ENCODE results near the gene CHRD. TPM values are rescaled to one million over a fixed set of nuclear protein-coding genes. Genes with fewer than 3 reads are reported as not detected.
"Not testable (repeated sequence)": the region's sequence is repeated elsewhere in the genome, so short reads cannot be mapped to it uniquely, and the experiment has no call there.

Gene CHRD
- total RNA-seq, 2 experiments from 2014 or later = not detected

DNA sequence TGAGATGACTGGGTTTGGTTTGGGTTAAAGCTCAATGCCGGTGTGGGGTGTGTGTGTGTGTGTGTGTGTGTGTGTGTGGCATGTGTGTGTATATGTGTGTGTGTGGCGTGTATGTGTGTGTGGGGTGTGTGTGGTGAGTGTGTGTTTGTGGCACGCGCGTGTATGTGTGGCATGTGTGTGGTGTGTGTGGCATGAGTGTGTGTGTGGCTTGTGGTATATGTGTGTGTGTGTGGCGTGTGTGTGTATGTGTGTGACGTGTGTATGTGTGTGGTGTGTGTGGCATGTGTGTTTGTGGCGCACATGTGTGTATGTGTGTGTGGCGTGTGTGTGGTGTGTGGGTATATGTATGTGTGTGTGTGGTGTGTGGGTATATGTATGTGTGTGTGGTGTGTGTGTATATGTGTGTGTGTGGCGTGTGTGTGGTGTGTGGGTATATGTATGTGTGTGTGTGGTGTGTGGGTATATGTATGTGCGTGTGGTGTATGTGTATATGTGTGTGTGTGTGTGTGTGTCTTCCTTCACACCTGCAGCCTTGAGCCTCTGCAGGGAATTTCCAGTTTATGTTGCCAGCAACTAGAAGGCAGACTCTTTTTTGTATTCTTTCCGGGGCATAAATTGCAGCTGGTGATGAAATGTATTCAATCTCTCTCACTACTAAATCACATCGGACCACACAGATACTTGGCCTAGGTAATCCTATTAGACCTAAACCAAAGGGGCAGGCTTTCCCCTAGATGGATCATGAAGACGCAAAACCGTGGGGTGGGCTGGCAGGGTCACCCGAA, 34.8 kb downstream of the CHRD start:
- DNase-seq = no peak
- POLR2A ChIA-PET = no interaction called here
- Mint-ChIP-seq H3K27ac (no peak overlapping the region), H3K4me3 (no peak overlapping the region), H3K27me3 (ENCODE audit: low read depth) (no peaks in the 10 kb centered on the region), H3K9me3 (ENCODE audit: insufficient read depth) (no peaks in the 10 kb centered on the region), H3K36me3 (ENCODE audit: low read depth) (no peaks in the 10 kb centered on the region), H3K4me1 (ENCODE audit: low read depth) (no peaks in the 10 kb centered on the region)
- CTCF ChIA-PET = interaction anchor here (1.4 to 3.5 kb wide), 3 partner anchors 43 to 127 kb away, joined by 4 to 17 read pairs (median 4); no protein-coding TSS in a partner anchor
- no peak for ATAC-seq

DNA sequence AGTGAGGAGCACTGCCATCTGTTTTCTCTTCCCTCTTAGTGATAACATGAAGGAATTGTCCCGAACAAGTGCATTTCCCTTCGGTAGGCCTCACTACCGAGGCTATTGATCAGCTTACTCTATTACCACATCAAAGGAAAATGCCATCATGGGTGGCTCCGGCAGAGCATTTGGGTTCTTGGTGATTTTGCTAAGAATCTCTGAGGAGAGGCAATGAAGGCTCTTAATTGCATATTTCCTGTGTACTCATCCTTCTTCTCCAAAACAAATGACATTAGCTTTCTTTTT, 35.3 kb downstream of the CHRD start:
- Mint-ChIP-seq H3K4me1 (ENCODE audit: low read depth) (no peaks in the 10 kb centered on the region), H3K4me3 (no peak overlapping the region), H3K36me3 (ENCODE audit: low read depth) (no peaks in the 10 kb centered on the region), H3K27ac (no peak overlapping the region), H3K27me3 (ENCODE audit: low read depth) (no peaks in the 10 kb centered on the region), H3K9me3 (ENCODE audit: insufficient read depth) (no peaks in the 10 kb centered on the region)
- POLR2A ChIA-PET = no interaction called here
- no peak for ATAC-seq
- no peak for DNase-seq
- CTCF ChIA-PET = interaction anchor here (1.6 to 3.5 kb wide), 2 partner anchors 44 to 127 kb away, joined by 4 to 17 read pairs; no protein-coding TSS in a partner anchor

DNA sequence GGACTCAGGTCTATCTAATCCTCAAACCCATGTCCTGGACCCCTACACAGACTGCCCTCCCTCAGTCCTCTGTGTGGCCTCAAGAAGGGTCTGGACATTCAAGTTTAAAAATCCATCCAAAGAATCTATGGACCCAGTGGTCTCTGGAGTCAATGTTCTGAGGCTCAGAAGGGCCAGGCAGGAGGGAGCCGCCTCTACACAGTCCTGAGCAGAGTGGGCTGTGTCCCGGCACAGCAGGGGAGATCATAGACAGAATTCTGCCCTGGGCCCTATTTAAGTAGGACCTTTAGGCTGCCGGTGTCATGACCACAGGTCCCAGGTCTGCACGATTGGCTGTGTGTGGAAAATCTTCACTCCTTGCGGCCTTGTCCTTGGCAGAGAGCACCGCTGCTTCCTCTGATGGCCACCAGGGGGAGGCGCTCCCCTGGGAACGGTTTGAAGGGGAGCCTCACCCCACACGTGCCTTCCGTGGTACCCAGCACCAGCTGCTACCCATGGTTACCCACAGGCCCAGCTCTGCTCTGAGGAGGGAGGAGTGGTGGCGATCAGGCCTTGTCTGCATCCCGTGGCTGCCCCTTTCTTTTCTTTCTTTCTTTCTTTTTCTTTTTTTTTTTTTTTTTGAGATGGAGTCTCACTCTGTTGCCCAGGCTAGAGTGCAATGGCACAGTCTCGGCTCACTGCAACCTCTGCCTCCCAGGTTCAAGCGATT, 37.9 kb downstream of the CHRD start:
- ATAC-seq (peak; percentile 97), DNase-seq (peak; percentile 75)
- CTCF ChIA-PET = interaction anchor here (0.6 to 3.5 kb wide), 8 partner anchors 46 to 325 kb away, joined by 3 to 17 read pairs (median 3); partner anchors contain the start of gene EPHB3
- Mint-ChIP-seq H3K9me3 (ENCODE audit: insufficient read depth) (no peaks in the 10 kb centered on the region), H3K4me3 (no peak overlapping the region), H3K27me3 (ENCODE audit: low read depth) (peaks cover 1% of the 10 kb centered on the region), H3K36me3 (ENCODE audit: low read depth) (no peaks in the 10 kb centered on the region), H3K27ac (no peak overlapping the region), H3K4me1 (ENCODE audit: low read depth) (no peaks in the 10 kb centered on the region)
- POLR2A ChIA-PET = no interaction called here

DNA sequence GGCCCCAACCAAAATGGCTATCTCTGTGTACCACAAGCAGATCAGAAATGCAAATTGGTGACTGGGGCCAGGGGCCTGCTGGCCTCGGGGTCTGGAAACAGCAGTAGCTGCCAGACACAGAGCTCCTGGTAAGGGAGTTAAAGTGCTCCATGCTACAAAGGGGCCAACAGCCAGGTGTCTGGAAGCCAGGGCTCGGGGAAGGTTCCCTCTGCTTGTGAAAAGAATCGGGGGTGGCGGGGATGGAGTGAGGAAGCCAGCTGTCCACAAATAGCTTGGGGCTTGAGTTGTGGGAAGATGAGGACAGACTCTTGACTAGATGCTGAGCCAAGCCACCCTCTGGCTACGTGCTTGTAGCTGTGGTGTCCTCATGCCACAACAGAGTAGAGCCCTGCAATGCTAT, 39.3 kb downstream of the CHRD start:
- peaks cover 3% of the 10 kb centered on the region for H3K27me3 Mint-ChIP-seq (ENCODE audit: low read depth)
- no peaks in the 10 kb centered on the region for H3K36me3 Mint-ChIP-seq (ENCODE audit: low read depth)
- no peak for ATAC-seq
- H3K4me1 Mint-ChIP-seq (ENCODE audit: low read depth) = no peaks in the 10 kb centered on the region
- ChIA-PET POLR2A (no interaction called here), CTCF (interaction anchor here (1.0 to 2.0 kb wide), 4 partner anchors 18 to 122 kb away, joined by 3 to 10 read pairs (median 5); no protein-coding TSS in a partner anchor)
- H3K9me3 Mint-ChIP-seq (ENCODE audit: insufficient read depth) = no peaks in the 10 kb centered on the region
- no peak for DNase-seq
- H3K4me3 Mint-ChIP-seq = no peak overlapping the region
- no peak overlapping the region for H3K27ac Mint-ChIP-seq

DNA sequence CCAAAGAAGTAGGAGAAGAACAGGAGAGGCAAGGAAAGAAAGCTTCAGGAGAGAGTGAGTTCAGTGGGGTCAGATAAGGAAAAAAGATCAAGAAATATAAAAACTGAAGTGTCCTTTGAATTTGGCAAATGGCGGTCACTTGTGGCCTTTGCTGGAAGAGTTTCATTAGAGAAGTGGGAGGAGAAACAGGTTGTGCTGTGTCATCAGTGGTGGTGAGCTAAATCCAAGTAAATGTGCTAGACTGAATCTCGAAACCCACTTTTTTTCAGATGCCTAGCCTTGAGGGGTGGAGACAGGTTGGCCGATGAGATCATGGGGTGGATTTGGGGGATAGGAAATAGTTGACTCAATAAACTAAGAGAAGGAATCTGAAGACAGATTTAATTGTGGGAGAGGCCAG, 43.7 kb downstream of the CHRD start:
- no peaks in the 10 kb centered on the region for H3K4me1 Mint-ChIP-seq (ENCODE audit: low read depth)
- ChIA-PET CTCF (interaction anchor here (0.6 kb wide), 1 partner anchor 52 kb away, joined by 3 read pairs; no protein-coding TSS in a partner anchor), POLR2A (interaction anchor here (0.5 kb wide), 1 partner anchor 344 kb away, joined by 3 read pairs; no protein-coding TSS in a partner anchor)
- no peaks in the 10 kb centered on the region for H3K36me3 Mint-ChIP-seq (ENCODE audit: low read depth)
- no peaks in the 10 kb centered on the region for H3K9me3 Mint-ChIP-seq (ENCODE audit: insufficient read depth)
- H3K4me3 Mint-ChIP-seq = no peak overlapping the region
- DNase-seq (no peak), ATAC-seq (no peak)
- no peak overlapping the region for H3K27ac Mint-ChIP-seq
- H3K27me3 Mint-ChIP-seq (ENCODE audit: low read depth) = peaks cover 3% of the 10 kb centered on the region

DNA sequence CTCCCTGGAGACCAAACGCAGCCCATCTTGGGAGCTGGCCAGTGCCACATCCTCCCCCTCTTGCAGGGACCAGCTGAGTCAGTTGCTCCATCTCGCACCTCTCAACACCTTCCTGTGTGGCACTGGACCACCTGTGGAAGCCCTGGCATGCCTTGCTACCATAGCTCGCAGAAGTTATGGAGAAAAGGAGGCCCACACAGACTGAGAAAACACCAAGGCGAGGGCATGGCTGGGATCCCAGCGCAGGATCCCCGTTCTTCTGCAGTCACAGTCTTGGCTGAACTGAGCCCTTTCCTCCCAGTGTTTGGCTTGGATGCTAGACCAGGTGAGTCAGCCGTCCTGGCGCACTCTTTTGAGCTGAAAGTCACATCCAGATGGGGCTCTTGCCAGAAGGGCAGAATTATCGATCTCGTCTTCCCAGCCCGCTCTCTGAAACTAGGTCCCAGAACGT, 46.9 kb downstream of the CHRD start:
- H3K9me3 Mint-ChIP-seq (ENCODE audit: insufficient read depth) = no peaks in the 10 kb centered on the region
- ChIA-PET POLR2A (no interaction called here), CTCF (interaction anchor here (0.6 kb wide), 1 partner anchor 22 kb away, joined by 3 read pairs; no protein-coding TSS in a partner anchor)
- no peak for DNase-seq
- H3K36me3 Mint-ChIP-seq (ENCODE audit: low read depth) = no peaks in the 10 kb centered on the region
- H3K4me3 Mint-ChIP-seq = no peak overlapping the region
- H3K4me1 Mint-ChIP-seq (ENCODE audit: low read depth) = no peaks in the 10 kb centered on the region
- ATAC-seq = no peak
- H3K27me3 Mint-ChIP-seq (ENCODE audit: low read depth) = peaks cover 5% of the 10 kb centered on the region
- no peak overlapping the region for H3K27ac Mint-ChIP-seq

DNA sequence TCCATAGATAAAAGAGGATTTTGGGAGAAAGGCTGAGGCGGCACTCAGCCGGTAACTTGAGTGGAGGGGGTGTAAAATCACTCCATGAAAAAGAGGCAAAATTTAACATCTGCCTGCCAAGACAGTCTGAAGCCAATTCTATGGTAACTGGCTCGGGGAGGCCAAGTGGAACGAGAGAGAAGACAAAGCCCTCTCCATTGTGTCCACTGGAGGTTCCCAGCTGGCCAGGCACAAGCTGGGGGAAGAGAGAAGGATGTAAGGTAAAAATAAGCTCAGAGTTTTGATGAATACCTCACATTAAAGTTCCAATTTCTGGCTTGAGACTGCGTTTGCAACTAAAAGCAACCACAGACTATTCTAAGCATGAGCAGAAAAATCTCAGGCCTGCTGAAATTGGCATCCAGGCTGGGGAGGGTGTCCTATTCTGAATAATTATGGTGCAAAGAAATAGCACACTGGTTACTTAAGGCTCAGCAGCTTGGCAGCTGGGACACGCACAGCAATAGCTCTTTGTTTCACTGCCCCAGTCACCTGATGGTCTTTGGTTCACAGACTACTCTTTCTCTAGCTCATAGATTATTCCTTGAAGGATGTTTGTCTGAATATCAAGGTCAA, 48.8 kb downstream of the CHRD start:
- H3K36me3 Mint-ChIP-seq (ENCODE audit: low read depth) = no peaks in the 10 kb centered on the region
- H3K27ac Mint-ChIP-seq = no peak overlapping the region
- ATAC-seq (no peak), DNase-seq (no peak)
- POLR2A ChIA-PET = no interaction called here
- no peak overlapping the region for H3K4me3 Mint-ChIP-seq
- H3K27me3 Mint-ChIP-seq (ENCODE audit: low read depth) = peaks cover 4% of the 10 kb centered on the region
- H3K4me1 Mint-ChIP-seq (ENCODE audit: low read depth) = no peaks in the 10 kb centered on the region
- no peaks in the 10 kb centered on the region for H3K9me3 Mint-ChIP-seq (ENCODE audit: insufficient read depth)
- CTCF ChIA-PET = no interaction called here

DNA sequence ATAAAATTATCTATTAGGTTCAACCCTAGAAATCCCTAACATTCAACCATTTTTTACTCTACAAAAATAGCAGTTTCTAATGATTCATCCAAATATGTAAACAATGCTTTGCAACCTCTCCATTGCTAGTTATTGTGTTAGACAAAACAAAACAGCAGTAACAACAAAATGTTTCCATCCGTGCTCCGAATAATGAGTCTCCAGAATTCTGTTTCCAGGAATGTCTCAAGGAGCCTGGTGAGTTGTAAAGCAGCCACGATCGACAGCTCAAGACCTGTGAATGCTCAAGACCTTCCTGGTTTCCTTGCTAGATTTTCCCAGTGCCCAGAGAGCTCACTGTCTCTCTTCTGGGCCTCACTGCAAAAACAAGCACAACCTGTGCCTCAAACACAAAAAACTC, 49.9 kb downstream of the CHRD start:
- no peaks in the 10 kb centered on the region for H3K36me3 Mint-ChIP-seq (ENCODE audit: low read depth)

DNA sequence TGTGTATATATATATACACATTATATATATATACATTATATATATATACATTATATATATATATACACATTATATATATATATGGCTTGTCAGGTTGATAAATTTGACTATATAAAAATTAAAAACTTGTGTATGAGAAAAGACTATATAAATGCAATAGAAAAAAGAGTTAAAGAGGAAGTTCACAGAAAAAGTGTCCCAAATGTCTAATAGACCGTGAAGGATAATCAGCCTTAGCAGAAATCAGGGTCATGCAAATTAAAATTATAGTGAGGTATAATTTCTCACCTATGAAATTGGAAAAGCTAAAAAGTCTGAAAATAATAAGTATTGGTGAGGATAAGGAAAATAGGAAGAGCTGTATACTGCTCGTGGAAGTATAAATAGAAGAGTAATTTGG, 51.1 kb downstream of the CHRD start:
- Mint-ChIP-seq H3K27ac (no peak overlapping the region), H3K9me3 (ENCODE audit: insufficient read depth) (no peaks in the 10 kb centered on the region), H3K27me3 (ENCODE audit: low read depth) (peaks cover 4% of the 10 kb centered on the region), H3K4me3 (no peak overlapping the region), H3K4me1 (ENCODE audit: low read depth) (no peaks in the 10 kb centered on the region), H3K36me3 (ENCODE audit: low read depth) (no peaks in the 10 kb centered on the region)
- no peak for ATAC-seq
- POLR2A ChIA-PET = no interaction called here
- no peak for DNase-seq
- CTCF ChIA-PET = interaction anchor here (0.6 kb wide), 1 partner anchor 302 kb away, joined by 3 read pairs; no protein-coding TSS in a partner anchor

More for the DNA sequence above, 49.9 kb downstream of the CHRD start:
- ChIA-PET POLR2A (no interaction called here), CTCF (interaction anchor here (1.0 kb wide), 1 partner anchor 84 kb away, joined by 3 read pairs; no protein-coding TSS in a partner anchor)
- no peak for ATAC-seq
- H3K27ac Mint-ChIP-seq = no peak overlapping the region
- no peak overlapping the region for H3K4me3 Mint-ChIP-seq
- no peak for DNase-seq
- H3K27me3 Mint-ChIP-seq (ENCODE audit: low read depth) = peaks cover 4% of the 10 kb centered on the region
- H3K4me1 Mint-ChIP-seq (ENCODE audit: low read depth) = no peaks in the 10 kb centered on the region
- no peaks in the 10 kb centered on the region for H3K9me3 Mint-ChIP-seq (ENCODE audit: insufficient read depth)

DNA sequence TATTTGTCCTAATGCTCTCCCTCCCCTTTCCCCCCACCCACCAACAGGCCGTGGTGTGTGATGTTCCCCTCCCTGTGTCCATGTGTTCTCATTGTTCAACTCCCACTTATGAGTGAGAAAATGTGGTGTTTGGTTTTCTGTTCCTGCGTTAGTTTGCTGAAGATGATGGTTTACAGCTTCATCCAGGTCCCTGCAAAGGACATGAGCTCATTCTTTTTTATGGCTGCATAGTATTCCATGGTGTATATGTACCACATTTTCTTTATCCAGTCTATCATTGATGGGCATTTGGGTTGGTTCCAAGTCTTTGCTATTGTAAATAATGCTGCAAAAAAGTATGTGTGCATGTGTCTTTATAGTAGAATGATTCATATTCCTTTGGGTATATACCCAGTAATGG, 53.3 kb downstream of the CHRD start:
- H3K27me3 Mint-ChIP-seq (ENCODE audit: low read depth); H3K4me3 Mint-ChIP-seq; POLR2A ChIA-PET; H3K27ac Mint-ChIP-seq; H3K36me3 Mint-ChIP-seq (ENCODE audit: low read depth); H3K9me3 Mint-ChIP-seq (ENCODE audit: insufficient read depth); ATAC-seq; DNase-seq; CTCF ChIA-PET; H3K4me1 Mint-ChIP-seq (ENCODE audit: low read depth): not testable (repeated sequence)

DNA sequence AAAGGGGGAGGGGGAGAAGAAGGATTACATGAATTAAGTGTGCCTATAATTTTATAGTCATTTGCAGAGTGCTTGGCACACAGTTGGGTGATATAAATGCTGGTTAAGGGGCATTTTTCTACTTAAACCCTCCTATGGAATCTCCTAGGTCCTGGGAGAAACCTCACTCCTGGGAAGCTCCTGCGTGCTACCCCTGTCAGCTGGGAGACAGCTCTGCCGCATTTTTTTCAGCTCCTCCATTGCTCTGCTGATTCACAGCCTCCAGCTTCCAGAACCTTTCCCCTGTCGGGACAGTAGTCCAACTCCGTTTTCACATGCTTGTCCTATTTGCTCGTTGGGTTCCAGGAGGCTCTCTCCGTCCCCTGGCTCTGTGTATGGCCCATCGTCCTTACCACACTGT, 59.2 kb downstream of the CHRD start:
- CTCF ChIA-PET = no interaction called here
- Mint-ChIP-seq H3K27me3 (ENCODE audit: low read depth) (peaks cover 4% of the 10 kb centered on the region), H3K27ac (no peak overlapping the region), H3K4me1 (ENCODE audit: low read depth) (peaks cover 7% of the 10 kb centered on the region), H3K36me3 (ENCODE audit: low read depth) (no peaks in the 10 kb centered on the region), H3K9me3 (ENCODE audit: insufficient read depth) (no peaks in the 10 kb centered on the region), H3K4me3 (no peak overlapping the region)
- no peak for DNase-seq
- POLR2A ChIA-PET = no interaction called here
- ATAC-seq = no peak

All from activated CD8-positive, alpha-beta T cell treated with anti-CD3 and anti-CD28 coated beads, Interleukin-2, amount 10 ng/mL, durations not matched to agents 7 days and 5 days (primary cell).